Measurements from ENCODE around the gene PRPF6.

The PRPF6 gene

DNA sequence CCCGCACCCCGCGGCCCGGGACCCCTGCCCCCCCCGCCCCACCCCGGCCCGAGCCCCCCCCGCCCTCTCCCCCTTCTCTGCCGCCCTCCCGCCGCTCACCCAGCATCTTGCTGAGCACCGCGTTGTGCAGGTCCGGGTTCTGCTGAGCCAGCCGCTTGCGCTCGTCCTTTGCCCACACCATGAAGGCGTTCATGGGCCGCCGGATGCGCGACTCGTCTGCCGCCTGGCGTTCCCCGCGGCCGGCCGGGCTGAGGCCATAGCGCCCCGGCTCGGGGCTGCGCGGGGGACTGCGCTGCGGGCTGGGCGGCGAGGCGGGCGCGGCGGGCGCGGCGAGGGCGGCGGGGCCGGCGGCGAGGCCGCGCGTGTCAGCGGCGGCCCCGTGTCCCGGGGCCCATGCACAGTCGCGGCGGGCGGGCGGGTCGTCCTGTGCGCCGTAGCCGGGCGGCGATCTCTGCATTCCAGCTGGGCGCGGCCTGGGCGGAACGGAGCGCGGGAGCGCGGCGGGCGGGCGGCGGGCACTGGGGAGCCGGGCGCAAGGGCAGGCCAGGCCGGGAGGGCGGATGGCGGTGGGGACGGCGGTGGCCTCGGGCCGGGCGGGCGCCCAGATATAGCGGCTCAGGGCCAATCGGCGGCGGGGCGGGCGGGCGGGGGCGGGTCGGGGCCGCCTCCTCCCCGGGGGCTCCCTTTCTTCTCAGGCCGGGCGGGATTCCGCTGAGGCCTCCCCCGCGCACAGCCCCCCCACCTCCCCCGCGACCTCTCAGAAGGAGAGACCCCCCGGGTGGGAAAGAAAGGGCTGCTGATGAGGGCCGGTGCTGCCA is 68.3 kb downstream of the PRPF6 start, which contains the start of gene SOX18:
SOX18 (minus strand) TSS at position 580 of the 818 bp plus-strand sequence; CDS start at position 457, 123 bp downstream.
- no peak for DNase-seq (ENCODE audit: low read depth)

DNA sequence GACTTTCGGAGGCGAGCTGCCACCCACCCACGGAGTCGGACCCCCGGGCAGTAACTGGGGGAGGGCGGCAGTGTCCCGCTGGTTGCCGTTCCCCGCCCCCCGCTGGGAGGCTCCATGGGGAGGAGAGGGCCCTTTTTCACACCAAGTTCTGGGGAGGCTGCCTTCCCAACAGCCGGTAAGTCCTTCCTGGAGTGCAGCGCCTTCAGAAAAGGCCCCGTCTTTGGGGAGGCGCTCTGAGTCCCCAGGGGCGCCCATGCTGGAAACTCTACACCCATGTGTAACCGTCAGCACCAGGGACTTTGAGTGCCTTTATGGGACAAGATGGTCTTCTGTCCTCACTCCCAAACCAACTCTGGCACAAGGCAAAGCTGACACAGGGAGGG is 68.9 kb downstream of the PRPF6 start:
- no peak for DNase-seq (ENCODE audit: low read depth)

DNA sequence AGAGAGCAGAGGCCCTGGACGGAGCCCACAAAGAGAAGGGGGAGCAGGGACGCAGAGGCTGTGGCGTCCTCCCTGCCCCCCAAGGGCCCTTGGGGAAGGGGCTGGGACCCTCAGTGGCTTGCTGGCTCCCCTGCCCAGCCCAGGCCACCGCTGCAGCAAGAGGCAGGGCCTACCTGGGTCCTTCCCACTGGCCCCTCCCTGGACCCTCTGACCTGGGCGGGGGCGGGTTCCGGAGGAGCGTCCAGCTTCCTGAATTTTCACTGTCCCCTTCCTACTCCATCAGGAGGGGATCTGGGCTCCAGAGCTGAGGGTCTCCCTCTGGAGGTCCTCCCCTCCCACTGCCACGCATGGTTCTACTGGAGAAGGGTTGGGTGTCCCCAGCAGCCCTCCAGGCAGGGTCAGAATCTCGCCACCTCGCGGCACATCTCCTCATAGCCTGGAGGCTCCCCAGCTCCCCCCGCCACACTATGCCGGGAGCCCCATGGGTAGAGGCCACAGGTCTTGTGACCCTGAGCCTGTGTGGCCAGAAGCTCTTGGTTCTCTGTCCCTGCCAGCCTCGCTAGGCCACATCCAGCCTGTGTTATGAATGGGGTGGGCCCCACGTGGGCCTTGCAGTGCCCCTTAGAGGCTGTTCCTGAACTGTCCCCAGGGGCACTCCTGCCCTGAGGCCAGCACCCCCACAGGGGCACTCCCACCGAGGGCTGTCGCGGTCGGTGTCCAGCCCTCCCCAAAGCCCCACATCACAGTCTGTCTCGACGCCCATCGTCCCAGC is 69.5 kb downstream of the PRPF6 start:
- no peak for DNase-seq (ENCODE audit: low read depth)

DNA sequence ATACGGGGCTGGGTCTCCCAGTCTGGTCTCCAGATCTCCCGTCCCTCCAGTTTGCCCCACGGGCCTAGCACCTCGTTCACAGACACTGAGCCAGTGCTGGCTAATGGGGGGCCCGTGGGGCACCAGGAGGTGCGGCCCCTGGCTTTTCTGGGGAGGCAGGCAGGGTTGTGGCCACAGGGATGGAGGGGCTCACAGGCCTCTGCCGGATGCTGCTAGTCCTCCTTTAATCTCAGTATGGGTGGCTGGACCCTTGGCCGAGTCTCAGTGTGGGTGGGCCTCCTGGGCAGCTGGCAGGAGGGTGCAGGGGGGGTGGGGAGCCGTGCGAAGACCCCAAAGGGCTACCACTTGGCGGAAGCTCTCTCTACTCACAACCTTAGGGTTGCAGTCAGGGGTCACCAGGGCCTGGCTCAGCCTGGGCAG is 70.1 kb downstream of the PRPF6 start:
- DNase-seq (ENCODE audit: low read depth), result no peak

DNA sequence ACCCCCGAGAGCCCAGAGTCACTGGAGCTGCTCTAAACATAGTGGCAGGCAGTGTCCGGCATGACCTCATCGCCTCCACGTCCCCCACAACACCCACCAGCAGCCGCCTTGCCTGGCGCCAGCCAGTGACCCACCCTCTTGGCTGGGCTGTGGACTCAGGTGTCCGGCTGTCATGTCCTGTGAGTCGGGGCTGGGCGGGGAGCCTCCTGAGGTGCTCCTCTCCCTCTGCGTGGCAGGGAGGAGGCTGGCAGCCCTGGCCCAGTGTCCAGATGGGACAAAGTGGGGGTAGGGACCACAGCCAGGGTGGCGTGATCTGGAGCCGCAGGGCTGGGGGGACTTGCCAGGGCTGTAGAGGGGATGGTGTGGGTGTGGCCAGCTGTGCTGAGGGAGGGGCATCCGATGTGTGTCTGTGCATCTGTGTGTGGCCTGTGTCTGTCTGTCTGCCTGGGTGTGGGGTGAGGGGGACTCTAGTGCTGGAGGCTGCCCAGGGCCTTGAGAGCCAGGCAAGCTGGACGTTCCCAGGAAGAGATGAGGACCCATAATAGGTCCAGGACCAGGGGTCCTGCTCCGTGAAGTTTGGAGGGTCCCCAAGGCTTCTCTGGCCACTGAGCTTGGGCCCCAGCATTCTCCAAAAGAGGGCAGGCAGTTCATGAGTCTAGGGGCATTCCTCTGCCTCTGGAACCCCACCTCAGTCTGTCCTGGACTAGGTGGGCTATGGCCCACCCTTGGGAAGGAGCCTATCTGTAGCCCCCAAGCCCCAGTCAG is 70.8 kb downstream of the PRPF6 start:
- DNase-seq (ENCODE audit: low read depth), result no peak

DNA sequence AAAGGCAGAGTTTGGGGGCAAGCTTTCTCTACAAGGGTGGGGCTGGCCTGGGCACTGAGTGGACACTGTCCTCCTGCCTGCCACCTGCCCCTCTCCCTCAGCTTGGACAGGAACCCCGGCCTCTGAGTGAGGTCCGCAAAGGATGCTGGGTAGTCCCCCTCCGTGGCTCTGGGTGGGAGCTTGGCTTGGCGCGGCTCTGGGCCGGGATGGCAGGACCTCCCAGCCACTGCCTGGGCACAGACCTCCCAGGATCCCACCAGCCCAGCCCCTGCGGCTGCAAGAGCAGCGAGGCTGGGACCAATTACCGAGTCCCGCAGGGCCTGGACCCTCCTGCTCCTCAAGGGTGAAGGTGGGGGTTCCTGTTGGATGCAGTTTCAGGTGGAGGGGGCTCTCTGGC is 71.4 kb downstream of the PRPF6 start:
- no peak for DNase-seq (ENCODE audit: low read depth)

DNA sequence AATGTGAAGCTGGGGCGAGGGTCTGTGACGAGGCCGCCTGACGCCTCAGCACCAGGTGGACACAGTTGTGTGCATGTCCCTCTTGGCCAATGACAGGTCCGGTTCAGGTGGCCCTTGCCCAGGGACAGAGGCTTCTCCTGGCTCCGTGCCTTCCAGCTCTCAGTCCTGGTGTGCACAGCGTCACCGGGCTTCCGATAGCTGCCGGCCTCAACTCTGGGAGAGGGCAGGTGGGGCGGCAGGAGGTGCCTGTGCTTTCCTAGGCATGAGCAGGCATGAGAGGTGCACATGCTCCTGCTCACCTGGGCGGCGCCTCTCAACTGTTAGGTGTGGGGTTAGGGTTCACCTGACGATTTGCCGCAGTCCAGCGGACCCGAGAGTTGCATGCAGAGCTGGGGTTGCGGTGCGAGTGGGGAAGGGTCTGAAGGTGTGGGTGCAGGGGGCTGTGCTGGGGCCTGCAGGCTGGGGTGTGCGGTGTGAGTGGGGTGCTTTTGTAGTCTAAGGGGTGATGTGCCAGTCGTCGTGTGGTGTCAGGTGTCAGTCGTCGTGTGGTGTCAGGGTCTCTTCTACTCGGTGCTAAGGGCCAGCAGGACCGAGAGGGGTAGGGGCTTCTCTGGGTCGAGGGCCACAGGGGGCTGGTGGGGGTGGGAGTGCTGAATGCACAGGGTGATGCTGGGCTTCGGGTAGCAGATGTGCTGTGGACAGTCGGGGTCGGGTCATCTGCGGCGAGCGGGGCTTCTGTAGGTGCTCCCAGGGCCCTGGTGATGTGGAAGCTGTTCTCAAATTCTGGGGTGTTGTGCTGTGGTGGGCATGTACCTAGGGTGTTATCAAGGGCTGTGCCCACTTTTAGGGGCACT is 72.3 kb downstream of the PRPF6 start:
- no peak for DNase-seq (ENCODE audit: low read depth)

DNA sequence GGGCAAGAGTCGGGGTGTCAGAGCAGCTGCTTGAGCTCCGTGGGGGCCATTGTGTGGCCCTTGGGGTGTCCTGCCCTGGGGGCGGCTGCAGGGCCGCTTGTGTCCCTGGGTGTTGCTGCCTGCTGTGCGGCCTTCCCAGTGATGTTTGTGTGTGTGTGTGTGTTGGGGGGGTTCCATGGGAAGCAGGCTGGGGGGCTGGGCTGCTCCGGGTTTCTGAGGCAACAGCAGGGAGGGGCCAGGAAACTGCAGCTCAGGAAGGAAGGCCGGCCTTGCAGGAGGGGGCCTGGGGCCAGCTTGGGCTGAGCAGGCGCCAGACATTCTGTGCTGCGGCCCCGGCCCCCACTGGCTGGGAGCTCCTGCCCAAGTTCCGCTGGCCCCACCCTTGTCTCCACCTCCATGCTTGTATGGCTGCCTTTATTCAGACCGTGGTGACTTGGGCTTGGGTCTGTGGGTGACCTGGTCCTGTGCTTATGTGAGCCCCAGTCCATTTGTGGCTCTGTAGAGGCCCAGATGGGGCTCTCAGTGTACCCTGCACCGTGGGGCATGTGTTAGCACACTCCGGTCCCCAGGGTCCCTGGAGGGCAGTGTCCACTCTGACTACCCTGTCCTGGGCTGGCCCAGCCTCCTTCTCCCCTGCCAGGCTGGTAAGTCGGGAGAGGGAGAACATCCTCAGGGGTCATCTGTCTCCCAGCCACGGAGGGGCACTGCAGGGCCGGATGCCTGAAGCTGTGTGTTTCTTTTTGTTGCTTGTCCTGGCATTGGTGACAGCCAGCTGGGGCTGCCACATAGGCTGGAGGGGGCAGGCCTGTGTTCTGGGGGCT is 73.1 kb downstream of the PRPF6 start:
- DNase-seq (ENCODE audit: low read depth), result no peak

DNA sequence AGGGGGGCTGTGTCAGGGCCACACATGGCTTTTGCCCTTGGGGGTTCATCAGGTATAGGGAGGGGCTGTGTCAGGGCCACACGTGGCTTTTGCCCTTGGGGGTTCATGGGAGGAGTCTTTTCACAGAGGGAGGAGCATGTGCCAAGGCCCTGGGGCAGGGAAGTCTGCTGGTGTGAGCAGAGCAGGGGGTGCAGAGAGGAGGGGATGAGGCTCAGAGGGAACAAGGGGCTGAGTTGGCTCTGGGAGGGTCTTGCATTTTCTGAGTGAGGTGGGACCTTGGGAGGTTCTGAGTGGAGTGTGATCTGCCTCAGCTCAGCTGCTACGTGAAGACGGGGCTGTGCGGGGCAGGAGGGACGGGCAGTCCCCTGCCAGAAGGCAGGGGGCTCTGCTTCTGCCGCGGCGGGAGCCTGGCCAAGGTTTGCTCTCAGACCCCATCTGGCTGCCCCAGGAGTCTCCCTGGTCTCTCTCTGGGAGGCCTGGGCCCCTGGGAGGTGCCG is 74.5 kb downstream of the PRPF6 start:
- DNase-seq (ENCODE audit: low read depth), result no peak

DNA sequence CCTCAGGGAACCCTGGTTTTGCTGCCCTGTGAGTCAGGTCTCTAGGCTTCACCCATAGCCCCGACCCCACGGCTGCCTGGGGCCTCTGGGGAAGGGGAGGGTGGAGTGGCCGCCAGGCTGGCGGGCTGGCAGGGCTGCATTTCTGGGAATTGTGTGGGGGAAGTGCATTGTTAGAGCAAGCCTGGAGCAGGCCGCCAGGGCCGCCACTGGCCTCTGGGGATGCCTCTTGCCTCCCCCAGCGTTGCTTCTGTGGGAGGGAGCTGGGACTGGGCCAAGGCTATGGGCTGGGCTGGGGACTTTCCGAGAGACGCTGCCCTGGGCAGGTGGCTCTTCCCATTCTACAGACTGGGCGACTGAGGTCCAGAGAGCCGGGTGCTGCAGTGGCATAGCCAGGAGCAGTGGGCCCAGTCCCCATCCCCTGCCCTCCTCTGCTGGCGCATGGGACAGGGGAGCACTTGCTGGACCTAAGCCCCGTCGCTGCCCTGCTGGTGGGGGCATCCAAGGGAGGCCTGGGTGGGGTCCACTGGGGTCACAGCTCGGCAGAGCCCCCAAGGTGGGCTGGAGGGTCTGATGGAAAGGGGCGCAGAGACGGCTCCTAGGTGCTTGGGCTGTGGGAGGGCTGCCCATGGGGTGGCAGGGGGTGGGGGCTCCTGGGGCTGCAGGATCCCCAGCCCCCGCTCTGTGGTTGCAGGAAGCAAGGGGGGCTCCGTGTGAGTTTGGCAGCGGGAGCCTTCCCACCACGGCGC is 75.1 kb downstream of the PRPF6 start:
- DNase-seq (ENCODE audit: low read depth), result no peak

DNA sequence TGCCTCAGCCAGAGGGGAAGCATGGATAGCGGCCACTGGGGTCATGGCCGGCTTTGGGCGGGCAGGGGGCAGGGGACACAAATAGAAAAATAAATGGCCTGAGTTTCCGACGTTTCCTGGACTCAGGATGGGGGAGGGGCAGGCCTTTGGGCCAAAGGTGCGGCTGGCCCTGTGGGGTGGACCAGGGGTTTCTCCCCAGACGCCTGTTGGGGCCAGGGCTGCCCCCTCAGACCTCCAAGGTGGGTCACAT is 75.6 kb downstream of the PRPF6 start:
- DNase-seq (ENCODE audit: low read depth), result no peak

DNA sequence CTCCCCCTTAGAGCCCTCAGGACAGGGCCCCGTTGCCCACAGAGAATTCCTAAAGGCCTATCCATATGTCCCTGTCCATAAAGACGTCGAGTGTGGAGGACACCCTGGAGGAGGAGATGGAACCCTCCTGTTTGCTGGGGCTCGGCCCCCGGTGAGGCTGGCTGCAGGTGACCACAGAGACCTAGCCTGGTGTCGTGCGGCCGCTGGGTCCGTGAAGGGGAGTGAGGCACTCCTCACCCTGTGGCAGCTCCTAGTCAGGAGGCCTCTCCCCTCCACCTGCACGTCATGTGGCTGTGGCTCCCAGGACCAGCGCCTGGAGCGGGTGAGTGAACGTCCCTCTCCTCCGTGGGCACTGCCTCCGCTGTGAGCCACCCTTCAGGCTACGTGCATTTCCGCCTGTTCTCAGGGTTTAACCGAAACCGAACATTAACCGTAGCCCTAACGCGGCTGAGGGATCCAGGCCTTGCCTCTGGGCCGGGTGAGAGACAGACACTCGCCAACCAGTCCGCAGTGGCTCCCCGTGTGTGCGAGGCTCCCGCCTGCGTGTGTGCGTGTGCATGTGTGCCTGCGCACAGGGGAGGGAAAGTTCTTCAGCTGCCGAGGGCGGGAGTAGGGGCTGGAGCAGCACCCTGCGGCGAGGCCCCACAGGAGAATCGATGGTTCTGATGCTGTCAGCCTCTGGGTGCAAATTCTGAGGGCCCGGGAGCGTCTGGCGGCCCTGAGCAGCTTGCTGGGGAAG is 76.1 kb downstream of the PRPF6 start:
- no peak for DNase-seq (ENCODE audit: low read depth)

DNA sequence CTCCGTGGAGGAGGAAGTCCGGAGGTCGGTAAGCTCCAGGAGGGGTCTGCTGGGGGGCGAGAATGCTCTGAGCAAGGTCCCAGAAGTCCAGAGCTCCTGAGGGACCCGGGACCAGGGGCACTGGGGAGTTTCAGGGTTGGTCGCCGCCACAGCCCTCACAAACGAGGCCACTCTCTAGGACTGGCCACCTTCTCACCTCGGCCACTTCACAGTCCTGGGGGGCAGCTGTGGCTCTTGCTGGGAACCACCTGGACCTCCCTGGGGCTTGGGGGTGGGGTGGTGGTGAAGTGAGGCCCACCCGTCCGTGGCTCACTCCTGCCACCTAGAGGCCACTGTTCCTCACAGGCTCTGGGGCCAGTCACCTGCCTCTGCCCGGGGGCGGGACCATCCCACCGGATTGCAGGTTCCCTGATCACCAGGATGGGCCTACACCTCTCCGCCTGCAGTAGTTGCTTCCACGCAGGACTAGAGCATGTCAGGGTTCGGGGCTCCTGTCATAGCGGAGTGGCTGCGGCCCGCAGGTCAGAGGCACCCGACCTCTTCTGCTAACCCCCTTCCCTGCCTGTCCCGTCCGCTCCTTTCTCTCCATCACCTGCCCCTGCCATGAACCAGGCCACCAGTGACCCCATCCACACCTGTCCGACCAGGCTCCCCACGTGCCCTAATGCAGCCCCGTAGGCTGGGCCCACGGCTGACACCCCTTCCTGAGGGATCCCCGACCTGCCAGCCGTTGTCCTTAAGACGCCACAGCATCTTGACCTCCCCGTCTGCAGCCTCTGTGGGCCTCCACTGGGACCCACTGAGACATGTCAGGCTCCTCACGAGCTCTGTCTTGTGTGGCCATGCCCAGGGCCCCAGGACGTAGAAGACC is 76.9 kb downstream of the PRPF6 start:
- no peak for DNase-seq (ENCODE audit: low read depth)

DNA sequence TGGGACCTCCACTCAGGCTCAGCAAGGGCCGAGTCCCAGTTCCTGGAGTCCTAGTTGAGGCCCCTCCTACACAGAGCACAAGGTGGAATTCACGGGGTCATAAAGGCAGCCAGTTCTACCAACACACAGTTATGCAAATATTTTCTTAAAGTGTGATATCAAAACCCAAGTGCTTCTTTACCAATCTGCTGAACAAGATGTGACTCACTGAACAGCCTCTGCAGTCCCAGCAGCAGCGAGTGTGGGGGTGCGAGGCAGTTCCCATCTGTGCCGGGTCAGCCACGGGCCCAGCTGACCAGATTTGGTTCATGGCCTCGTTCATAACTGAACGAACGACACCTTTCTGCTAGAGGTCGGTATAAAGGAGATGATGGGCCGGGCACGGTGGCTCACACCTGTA is 77.6 kb downstream of the PRPF6 start:
- DNase-seq (ENCODE audit: low read depth), result no peak

DNA sequence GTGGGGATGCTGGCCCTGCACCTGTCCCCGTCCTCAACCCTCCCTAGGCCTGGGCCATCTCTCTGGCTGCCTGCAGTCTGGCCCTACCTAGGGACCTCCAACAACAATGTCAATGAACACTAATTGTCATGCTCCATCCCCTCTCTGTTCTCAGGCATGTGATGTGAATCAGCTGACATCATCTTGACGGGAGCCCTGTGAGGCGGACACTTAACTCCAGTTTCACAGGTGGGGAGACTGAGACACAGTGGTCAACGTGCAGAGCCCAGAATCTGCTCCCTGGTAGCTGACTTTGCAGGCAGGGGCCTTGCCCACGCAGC is 81.3 kb downstream of the PRPF6 start:
- no peak for DNase-seq (ENCODE audit: low read depth)

DNA sequence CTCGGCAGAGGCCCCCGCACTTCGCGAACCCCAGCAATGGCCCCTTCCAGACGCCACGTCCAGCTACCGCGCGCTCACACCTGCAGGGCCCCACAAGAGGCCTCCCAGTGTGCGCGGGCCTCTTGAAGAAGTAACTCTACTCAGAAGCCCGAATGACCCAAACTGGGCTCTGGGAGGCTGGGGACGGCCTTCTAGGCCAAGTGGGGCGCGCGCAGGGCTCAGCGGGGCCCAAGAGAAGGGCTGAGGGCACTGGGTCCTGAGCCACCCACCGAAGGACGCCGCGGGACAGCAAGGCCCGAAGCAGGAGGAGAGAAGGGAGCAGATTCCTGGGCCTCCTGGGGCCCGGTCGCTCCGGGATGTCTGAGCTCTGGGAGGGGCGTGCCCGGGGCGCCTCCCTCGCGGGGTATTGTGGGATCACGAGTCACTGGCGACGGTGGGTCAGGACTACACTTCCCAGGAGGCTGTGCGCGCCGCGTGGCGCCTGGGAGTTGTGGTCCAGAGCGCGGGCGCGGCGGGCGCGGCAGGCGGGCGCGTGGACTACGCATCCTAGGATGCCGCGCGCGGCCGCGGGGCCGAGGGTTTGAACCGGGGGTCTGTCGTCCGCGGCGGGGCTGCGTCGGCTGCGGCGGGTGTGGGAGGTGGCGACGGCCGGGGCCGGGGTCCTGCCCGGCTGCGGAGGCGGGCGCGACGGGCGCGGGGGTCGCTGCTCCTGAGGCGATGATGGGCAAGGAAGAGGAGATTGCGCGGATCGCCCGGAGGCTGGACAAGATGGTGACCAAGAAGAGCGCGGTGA is 81.9 kb downstream of the PRPF6 start, which contains the start of gene TCEA2:
TCEA2 (plus strand) TSS at position 603 of the 793 bp plus-strand sequence; CDS start at position 718, 115 bp downstream.
- peak; percentile 71 for DNase-seq (ENCODE audit: low read depth)

DNA sequence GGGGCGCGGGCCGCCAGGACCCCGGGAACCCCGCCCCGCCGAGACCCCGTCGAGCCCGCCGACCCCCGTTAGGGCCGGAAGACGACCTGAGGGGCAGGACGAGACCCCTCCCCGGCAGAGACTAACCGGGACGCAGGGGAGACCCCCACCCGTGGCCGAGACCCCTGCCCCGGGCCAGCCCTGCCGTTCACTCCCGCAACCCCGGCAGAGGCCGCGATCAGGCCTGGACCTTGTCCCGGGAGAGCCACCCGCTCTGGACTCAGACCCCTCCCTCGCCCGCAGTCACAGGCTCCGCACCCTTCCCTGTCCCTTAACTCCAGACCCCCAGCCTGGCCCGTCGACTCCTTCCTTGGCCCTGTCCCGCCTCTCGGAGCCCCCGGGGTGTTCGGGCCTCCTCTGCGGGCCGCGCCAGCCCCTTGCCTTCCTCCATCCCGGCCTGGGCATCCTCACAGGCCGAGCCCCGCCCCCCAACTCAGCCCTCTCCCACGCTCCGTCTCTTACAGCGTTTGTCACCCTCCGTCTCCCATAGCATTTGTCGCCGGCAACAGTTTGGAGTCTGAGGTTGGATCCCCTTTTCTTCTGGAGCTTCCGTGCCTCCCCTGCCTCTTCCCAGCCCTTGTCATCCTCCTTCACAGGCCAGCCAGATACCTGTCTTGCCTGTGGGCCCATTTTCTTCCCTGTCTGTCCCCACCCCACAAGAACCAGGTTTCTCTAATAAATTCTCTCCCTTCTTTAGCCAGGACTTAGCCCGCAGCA is 82.6 kb downstream of the PRPF6 start:
- DNase-seq (ENCODE audit: low read depth), result no peak

Measured in GM04503 (cell line).